NCI-H345 (cell line): ENCODE measurements around the gene ANKS1A.
"Not testable (repeated sequence)": the region's sequence is repeated elsewhere in the genome, so short reads cannot be mapped to it uniquely, and the experiment has no call there.

Experiments
- DNase-seq: peaks from one replicate; lab custom pipeline; 2025; lab: John Stamatoyannopoulos, UW

ANKS1A gene

GRCh38 chr6:34992376-34992775, 103.3 kb downstream of the ANKS1A start:
- DNase-seq: peak; percentile 6

- no peak for DNase-seq
Measured at GRCh38 chr6:34993213-34993612, 104.2 kb downstream of the ANKS1A start.

GRCh38 chr6:34994693-34995092, 105.6 kb downstream of the ANKS1A start:
- DNase-seq: no peak

GRCh38 chr6:34998417-34998816, 109.4 kb downstream of the ANKS1A start:
- DNase-seq: not testable (repeated sequence)

GRCh38 chr6:34999153-34999552, 110.1 kb downstream of the ANKS1A start:
- not testable (repeated sequence) for DNase-seq

GRCh38 chr6:34999962-35000361, 110.9 kb downstream of the ANKS1A start:
- DNase-seq: not testable (repeated sequence)

- not testable (repeated sequence) for DNase-seq
Measured at GRCh38 chr6:35001349-35001748, 112.3 kb downstream of the ANKS1A start.

GRCh38 chr6:35003886-35004530, 115.0 kb downstream of the ANKS1A start:
- not testable (repeated sequence) for DNase-seq

- no peak for DNase-seq
Measured at GRCh38 chr6:35007016-35007415, 118.0 kb downstream of the ANKS1A start.

- no peak for DNase-seq
Measured at GRCh38 chr6:35008858-35009257, 119.8 kb downstream of the ANKS1A start.

- no peak for DNase-seq
Measured at GRCh38 chr6:35011096-35012041, 122.3 kb downstream of the ANKS1A start.

- DNase-seq: no peak
Measured at GRCh38 chr6:35013701-35014100, 124.6 kb downstream of the ANKS1A start.

- no peak for DNase-seq
Measured at GRCh38 chr6:35014341-35014740, 125.3 kb downstream of the ANKS1A start.

- no peak for DNase-seq
Measured at GRCh38 chr6:35014786-35015185, 125.7 kb downstream of the ANKS1A start.

GRCh38 chr6:35015476-35015875, 126.4 kb downstream of the ANKS1A start:
- no peak for DNase-seq

GRCh38 chr6:35015996-35016395, 126.9 kb downstream of the ANKS1A start:
- no peak for DNase-seq

- DNase-seq: no peak
Measured at GRCh38 chr6:35016502-35017321, 127.7 kb downstream of the ANKS1A start.

- no peak for DNase-seq
Measured at GRCh38 chr6:35017411-35018181, 128.5 kb downstream of the ANKS1A start.

GRCh38 chr6:35018182-35018519, 129.1 kb downstream of the ANKS1A start:
- no peak for DNase-seq

- DNase-seq: no peak
Measured at GRCh38 chr6:35018746-35019145, 129.7 kb downstream of the ANKS1A start.

GRCh38 chr6:35019171-35019570, 130.1 kb downstream of the ANKS1A start:
- no peak for DNase-seq

GRCh38 chr6:35019831-35020230, 130.8 kb downstream of the ANKS1A start:
- no peak for DNase-seq
